Ramos (cell line): Measurements from ENCODE around the gene SEMA4D.
"Not testable (repeated sequence)": the region's sequence is repeated elsewhere in the genome, so short reads cannot be mapped to it uniquely, and the experiment has no call there.

Experiments used
- in situ Hi-C: fragments of 300-500 bp; cut with MboI; formaldehyde crosslinking; loops from one replicate; pipeline ENCODE4 v1.14.3; 2022; ENCODE audit warnings: low sequenced_read_pairs; ENCODE audit not compliant: unreplicated experiment

SEMA4D gene

DNA sequence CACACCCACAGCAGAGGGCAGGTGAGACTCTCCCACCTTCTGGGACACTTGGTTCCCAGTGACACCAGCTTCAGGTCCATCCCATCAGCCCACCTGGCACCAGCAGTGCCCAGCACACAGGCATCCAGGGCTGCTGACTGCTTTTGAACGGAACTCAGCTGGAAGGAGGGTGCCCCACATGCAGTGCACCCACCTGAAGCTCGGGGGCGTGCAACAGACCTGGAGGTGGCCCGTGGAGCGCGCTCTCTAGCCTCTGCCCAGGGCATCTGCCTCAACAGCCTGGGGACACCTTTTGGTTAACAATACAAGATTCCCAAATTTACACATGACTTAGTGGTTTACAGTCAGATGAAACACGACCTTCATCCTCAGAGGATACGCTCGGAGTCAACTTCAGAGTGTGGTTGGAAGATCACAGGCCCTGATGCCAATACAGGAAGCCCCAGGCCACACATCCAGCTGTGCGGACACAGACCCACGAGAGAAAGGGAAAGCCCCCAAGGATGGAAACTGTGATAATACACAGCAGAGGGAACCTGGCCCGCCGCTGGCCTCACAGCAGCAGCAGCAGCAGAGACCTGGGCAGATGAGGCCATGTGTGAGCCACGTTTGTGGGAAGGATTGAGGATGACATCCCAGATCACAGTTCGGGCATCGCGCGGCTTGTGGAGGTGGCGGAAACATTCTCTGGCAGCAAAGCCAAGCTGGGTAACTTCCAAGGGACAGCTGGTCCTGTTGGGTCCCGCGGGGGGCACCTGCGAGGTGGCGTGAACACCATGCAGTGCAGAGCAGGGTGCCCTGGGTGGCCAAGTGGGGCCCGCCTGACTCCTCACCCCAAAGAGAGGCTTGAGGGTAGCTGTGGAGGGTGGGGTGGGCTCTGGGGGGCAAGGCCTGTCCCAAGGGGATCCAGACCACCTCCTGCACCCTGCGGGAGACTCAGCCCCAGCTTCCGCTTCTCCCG is 115.6 kb downstream of the SEMA4D start:
- in situ Hi-C loops = no loop called here

DNA sequence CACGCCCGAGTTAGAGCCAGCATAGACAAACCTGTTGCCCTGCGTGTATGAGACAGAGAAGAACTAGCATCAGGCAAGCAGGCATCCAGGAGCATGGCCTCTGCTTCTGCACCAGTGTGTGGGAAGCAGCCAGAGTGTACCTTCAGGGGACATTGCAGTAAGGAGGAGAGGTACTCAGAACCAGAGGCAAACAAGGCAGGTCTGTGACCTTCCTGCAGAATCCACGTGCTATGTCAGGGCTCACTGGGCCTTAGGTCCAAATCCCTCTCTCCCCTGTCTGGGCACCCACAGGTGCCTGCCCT is 116.7 kb downstream of the SEMA4D start:
- in situ Hi-C loops = no loop called here

DNA sequence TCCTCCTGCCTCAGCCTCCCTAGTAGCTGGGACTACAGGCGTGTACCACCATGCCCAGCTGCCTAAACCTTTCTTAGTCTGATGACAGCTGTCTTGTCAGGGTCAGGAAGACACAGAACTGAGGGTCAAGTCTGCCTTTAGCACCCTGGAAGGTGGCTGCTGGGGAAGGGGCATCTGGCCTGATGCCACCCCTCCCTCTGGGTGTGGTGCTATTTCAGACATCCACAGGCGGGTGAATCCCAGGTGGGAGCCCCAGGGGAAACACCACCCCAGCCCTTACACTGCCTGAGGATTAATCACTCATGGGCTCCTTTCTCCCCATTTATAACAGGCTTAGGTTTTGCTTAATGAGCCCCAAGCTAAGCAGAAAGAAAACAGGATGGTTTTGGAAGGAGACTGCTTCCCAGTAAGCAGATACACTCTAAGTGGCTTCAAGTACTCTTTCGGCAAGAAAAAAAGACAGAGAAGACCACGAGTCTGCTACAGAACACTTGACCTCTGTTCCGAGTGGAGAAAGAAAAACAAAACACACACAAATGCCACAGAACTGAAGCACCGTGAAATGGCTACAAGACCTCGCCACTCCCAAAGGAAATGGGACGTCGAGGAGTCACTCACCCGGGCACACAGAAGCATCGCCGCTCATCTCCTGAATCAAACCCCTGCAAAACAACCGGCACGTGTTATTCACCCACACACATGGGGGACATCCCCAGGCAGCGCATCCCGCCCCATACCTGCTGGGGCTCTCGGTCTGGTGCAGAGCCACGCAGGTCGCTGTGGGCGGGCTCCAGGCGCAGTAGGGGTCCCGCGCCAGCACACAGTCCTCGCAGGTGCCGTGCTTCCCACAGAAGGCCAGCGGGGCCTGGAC is 117.2 kb downstream of the SEMA4D start:
- in situ Hi-C loops = no loop called here

DNA sequence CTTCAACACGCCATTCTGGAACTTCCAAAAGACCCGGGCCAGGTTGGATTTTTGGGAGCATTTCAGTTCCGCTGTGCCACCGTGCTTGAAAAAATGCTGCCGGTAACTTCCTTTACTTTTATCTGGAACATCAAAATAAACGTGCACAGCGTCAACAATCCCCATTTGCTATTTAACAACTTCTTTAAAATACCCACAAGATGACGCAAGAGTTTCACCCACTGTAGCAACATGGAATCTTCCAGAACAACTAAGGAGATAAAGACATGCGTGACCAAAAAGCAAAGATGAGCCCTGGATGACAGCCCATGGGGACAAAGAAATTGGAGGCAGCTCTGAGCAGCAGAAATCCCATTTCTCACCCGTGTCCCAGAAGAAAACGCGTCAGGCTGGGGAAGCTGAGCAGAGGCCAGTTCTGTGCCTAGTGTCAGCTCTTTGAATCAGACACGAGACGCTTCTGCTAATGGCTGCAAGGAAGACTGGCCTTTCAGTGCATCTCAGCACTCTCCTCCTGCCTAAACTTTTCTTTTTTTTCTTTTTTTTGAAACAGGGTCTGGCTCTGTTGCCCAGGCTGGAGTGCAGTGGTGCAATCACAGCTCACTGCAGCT is 118.3 kb downstream of the SEMA4D start:
- in situ Hi-C loops = no loop called here

DNA sequence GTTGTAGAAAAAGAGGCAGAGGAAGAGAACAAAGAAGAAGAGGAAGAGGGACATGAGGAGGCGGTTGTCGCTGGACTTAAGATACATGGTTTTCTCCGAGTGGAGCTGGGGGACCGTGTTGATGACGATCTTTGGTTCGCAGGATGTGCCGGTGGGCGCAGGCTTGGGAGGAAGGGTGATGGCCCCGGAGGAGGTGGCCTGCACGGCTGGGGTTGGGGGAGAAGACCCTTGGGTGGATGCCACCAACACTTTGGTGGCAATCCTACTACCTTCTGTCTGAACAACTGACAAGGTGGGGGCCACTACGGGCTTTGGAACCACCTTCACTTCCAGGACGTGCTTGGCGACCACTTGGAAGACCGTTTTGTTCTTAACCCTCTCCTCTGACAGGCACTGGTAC is 118.9 kb downstream of the SEMA4D start:
- in situ Hi-C loops = no loop called here

DNA sequence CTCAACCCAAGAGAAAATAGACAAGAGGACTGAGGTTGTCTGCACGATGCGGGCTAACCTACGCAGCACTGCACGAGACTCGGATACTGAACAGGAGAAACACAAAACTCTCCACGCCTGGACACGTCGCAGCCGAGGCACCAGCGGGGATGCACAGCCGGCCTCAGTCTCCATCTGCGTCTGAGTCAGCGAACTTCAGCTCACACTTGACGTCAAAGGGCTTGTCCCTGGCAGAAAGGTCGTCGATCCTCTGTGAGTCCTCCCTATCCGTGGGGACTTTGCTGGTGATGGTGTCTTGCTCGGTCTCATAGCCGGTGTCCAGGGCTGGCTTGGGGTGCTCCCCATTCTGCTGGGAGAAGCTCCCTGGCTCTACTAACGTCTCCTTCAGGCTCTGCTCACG is 119.4 kb downstream of the SEMA4D start:
- in situ Hi-C loops = no loop called here

DNA sequence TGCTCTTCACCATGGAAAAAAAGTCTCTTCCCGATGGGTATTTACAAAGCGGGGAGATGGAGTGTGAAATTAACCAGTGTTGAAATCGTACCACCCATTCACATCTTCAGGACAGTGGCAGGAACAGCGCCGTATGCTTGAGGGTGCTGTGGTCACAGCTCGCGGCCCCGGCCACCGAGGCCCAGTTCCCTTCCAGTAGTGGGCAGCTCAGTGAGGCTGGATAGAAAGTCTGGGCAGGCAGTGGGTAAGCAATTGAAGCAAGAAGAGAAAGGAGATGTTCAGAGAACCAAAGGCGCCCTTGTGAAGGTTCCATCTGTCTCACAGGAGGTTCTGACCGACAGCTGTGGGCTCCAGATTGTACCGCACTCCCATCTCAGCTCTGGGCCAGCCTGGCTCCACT is 120.5 kb downstream of the SEMA4D start:
- in situ Hi-C loops = no loop called here

DNA sequence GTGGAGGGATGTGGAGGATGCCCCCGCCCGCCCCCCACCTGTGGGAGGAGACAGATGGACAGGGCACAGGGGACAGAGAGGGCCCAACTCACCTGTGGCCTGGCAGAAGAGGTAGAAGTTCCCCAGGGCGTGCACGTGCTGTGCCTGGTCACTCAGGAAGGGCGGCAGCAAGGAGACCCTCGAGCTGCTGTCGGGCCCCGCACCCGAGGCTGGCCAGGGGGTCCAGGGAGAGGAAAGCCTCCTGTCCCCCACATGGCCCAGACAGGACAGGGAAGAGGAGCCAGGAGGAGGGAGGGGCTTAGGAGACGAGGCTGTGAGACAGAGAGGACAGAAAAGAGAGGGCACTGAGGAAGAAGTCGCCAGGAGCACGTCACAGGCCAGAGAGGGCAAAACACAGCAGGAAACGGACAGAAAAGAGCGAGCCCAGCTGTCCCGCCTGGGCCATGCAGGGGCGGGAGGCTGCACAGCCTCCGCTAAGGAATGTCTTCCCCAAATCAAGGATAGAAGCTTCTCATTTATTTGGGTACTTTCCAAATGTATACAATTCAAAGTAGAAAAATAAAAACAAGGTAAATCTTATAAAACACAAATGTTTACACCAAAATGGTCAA is 121.1 kb downstream of the SEMA4D start:
- in situ Hi-C loops = no loop called here

DNA sequence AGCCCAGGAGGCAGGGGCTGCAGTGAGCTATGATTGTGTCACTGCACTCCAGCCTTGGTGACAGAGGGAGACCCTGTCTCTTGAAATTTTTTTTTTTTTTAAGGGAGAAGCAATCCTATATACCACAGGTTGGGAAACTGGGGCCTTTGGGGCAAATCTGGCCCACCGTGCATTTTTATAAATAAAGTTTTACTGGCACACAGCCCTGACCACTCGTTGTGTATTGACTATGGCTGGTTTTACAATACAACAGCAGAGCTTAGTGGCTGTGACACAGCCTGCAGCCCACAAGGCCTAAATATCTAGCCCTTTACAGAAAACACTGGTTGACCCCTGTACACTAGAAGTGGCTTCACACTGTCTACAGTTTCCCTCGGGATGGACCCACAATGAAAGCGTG is 121.6 kb downstream of the SEMA4D start:
- in situ Hi-C loops = no loop called here

DNA sequence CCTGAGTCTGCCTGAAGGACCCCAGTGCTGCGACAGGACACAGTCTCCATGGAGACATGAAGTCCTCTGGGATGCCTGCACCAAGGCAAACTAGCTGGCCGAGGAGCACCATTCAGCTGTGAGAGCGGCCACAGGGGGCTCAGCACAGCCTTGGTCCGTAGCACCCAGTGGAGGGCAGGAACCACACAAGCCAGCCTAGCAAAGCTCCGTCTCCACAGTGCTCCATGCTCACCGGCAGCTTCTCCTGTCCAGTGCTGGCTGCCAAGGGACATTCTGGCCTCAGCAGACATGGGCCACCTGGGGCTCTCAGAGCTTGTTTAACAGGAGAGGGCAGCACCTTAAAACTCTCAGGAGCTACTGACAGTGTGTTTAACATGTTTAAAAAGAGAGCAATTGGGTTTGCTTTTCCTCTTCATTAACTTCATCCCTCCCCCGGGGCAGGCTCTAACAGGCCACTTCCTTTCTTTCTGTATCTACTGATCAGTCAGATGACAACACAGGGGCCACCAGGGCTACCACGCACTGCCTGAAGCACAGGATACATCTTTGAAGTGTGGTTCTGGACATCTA is 122.6 kb downstream of the SEMA4D start:
- in situ Hi-C loops = no loop called here

DNA sequence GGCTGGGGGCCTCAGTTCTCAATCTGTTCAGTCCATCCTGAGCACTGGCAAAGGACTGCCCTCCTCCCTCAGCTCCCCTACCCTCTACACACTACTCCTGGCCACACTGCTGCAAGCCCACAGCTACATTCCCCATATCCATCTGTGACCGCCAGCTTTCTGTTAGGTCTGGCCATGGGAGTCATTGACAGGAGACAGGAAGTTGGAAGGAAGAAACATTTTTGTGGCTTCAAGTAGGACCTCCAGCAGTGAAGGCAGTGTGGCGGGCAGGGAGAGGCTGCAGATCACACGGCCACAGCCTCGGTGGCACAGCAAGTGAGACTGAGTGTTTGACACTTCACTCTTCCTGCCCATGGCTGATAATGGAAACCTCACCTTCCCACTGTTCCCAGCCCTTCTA is 123.7 kb downstream of the SEMA4D start:
- in situ Hi-C loops = no loop called here

DNA sequence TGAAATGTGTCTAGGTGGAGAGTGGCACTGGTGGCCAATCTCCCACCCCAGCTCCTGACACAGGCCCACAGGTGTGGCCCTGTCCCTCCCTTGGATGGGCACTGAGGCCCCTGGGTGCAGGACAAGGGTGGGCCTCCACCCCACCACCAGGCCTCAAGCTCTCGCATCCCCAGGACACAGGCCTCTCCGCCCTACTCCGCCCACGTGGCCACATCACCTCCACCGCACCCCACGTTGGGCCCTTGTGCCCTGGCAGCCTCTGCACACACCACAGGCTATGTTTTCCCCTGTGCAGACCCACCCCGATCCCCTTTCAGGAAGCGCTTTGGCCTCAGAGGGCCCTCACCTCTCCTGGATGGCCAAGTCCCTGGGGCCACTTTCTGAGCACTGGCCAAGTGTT is 124.9 kb downstream of the SEMA4D start:
- in situ Hi-C loops = no loop called here

DNA sequence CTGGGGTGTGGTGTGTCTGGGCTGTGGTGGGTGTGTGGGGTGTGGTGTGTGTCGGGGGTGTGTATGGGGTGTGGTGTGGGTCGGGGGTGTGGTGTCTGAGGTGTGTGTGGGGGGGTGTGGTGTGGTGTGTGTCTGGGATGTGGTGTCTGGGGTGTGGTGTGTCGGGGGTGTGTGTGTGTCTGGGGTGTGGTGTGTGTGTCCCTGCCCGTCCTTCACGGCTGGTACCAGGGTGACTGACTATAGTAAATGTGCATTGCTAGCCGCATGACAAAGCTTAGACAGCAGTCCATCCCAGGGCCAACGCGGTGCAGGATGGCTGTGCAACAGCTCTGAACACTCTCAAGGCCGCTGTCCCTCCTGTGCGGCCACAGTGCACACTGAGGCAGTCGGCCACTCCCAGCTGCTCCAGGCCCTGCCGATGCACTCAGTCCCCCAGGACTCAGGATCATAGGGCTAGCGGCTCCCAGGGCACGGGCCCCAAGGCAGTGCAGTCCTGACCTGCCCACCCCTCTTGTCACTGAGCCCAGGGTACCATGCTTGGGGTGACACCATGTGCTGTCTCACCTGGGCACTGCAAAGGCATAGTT is 125.6 kb downstream of the SEMA4D start:
- in situ Hi-C loops = no loop called here

DNA sequence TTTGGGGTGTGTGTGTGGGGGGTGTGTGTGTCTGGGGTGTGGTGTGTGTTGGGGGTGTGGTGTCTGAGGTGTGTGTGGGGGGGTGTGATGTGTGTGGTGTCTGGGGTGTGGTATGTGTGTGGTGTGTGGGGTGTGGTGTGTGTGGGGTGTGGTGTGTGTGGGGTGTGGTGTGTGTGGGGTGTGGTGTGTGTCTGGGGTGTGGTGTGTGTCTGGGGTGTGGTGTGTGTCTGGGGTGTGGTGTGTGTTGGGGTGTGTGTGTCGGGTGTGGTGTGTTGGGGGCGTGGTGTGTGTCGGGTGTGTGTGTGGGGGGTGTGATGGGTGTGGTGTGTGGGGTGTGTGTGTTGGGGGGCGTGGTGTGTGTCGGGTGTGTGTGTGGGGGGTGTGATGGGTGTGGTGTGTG is 126.1 kb downstream of the SEMA4D start:
- in situ Hi-C loops = not testable (repeated sequence)

DNA sequence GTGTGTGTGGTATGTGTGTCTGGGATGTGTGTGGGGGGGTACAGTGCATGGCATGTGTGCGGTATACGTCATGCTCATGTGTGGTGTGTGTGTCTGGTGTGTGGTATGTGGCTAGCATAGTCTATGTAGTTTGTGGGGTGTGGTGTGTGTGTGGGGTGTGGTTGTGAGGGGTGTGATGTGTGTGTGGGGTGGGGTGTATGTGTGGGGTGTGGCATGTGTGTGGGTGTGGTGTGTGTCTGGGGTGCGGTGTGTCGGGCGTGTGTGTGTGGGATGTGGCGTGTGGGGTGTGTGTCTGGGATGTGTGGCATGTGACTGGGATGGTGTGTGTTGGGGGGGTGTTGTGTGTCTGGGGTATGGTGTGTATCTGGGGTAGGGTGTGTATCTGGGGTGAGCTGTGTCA is 127.3 kb downstream of the SEMA4D start:
- in situ Hi-C loops = no loop called here

DNA sequence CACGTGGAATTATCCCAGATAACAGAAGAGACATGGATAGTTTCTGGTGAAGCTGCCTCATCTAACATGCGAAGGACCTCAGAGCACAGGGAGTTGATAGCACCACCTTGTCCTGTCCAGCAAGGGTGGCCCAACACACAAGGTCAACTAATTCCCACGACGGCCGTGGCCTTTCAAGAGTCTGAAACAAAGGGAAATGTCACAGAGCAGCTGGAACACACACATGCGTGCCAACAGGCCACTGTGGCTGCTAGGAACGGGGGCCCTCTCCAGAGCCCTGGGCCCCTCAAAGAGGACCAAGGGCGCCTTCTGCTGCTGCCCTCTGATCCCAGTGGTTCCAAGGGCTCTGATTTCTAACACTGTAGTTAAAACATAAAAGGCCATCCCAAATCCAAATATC is 128.9 kb downstream of the SEMA4D start:
- in situ Hi-C loops = no loop called here

DNA sequence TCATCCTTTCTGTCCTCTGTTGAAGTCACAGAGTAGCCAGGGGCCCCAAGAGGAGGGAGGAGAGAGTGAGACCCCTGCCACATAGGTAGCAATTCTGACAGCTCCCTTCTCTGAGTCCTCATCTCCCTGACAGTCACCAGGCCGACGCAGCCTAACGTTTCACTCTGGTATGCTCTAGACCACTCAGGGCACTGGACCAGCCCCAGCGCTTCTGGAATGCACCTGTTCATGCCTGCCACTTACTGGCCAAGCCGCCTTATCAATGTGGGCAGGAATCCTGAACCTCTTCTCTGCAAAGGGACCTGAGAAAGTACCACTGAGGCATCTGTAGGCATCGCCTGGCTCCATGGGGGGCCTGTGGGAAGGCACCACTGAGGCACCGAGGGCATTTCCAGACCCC is 129.4 kb downstream of the SEMA4D start:
- in situ Hi-C loops = no loop called here

DNA sequence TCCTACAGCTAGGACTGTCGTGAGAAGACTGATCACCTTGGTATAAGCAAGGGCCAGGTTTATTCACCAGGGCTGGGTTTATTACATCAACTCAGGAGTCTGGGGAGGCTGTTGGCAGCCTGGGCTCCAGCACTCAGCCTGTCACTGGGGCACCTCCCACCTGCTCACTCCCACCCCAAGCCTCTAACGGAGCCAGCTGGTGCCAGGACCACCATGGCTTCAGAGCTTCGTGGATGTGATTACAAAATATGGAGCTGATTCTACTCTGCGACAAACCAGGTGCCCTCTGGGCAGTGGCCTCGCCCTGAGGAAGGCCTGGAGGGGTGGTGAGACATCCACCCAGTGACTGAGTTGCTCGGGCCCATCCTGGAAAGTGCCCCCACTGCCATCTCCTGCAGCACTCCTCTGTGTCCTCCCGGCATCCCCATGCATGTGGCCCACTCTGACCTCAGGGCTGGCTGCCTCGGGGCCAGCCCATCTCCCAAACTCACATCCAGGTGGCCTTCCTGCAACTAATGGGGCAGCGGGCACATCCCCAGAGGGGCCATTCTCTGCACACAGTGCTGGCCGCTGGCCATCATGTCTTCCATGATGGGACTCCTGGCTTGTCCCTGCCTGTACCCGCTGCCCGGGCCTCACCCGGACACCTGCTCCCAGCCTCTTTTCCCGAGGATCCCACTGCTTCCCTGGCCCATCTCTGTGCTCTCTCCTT is 130.0 kb downstream of the SEMA4D start:
- in situ Hi-C loops = no loop called here

DNA sequence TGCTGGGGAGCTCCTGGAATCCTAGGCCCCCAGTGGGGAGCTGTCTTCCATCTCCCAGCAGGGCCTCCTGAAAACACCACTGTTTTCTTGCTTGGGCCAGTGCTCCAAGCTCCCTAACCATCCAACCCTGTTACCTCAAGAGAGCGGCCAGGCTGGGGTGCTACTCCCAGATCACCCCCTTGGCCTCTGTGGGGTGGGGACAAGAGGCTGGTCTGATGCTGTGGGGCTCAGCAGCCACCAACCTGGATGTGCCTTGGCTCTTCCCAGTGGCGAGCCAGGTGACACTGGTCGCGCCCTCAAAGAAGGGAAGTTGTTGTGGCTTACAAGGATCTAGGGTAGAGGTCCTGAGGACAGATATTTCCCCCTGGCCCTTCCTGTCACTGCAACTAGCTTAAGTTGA is 130.6 kb downstream of the SEMA4D start:
- in situ Hi-C loops = no loop called here
